ENCODE measurements around the gene SNX32.

Gene SNX32

GRCh38 chr11:65855927-65856363 is 22.2 kb downstream of the SNX32 start:
- H4K20me1 ChIP-seq (ENCODE audit: low read depth, low read length): peaks cover 16% of the 10 kb centered on the region
- H3F3A ChIP-seq (ENCODE audit: insufficient read depth): peaks cover 34% of the 10 kb centered on the region
- peaks cover 31% of the 10 kb centered on the region for H3K79me2 ChIP-seq (ENCODE audit: insufficient read depth, low read length)
- peak overlapping the region; percentile 66 for H3K4me3 ChIP-seq (ENCODE audit: insufficient read depth, low read length, poor library complexity, severe bottlenecking)
- peak overlapping the region; percentile 97 for H3K9ac ChIP-seq (ENCODE audit: low read length)
- no peak overlapping the region for H2AFZ ChIP-seq (ENCODE audit: low read depth, low read length, severe bottlenecking)
- peaks cover 24% of the 10 kb centered on the region for H3K36me3 ChIP-seq (ENCODE audit: low read length)
- H3K9me2 ChIP-seq (replicated peaks; ENCODE audit: insufficient read depth, low read length): no peaks in the 10 kb centered on the region
- H3K27me3 ChIP-seq (ENCODE audit: low read length): no peaks in the 10 kb centered on the region
- no peak overlapping the region for H3K27ac ChIP-seq (ENCODE audit: low read depth, low read length)
- TF ChIP-seq EZH2phosphoT487 (conservative IDR thresholded peaks at IDR 0.05; ENCODE audit: low read length) (no peak), CTCF (IDR thresholded peaks at IDR 0.05; ENCODE audit: insufficient read depth, low read length, poor library complexity, severe bottlenecking) (no peak)
- H3K9me3 ChIP-seq (ENCODE audit: insufficient read depth, low read length): no peaks in the 10 kb centered on the region
- H3K4me2 ChIP-seq (ENCODE audit: low read depth, low read length, poor library complexity, severe bottlenecking): peak overlapping the region; percentile 86

GRCh38 chr11:65856689-65857499 is 23.1 kb downstream of the SNX32 start:
- Histone ChIP-seq H3K9me2 (replicated peaks; ENCODE audit: insufficient read depth, low read length) (no peaks in the 10 kb centered on the region), H3K9ac (ENCODE audit: low read length) (peak overlapping the region; percentile 97), H3K27me3 (ENCODE audit: low read length) (no peaks in the 10 kb centered on the region), H3K4me2 (ENCODE audit: low read depth, low read length, poor library complexity, severe bottlenecking) (peak overlapping the region; percentile 86), H2AFZ (ENCODE audit: low read depth, low read length, severe bottlenecking) (no peak overlapping the region), H3K27ac (ENCODE audit: low read depth, low read length) (peak overlapping the region; percentile 90), H4K20me1 (ENCODE audit: low read depth, low read length) (peaks cover 16% of the 10 kb centered on the region), H3K4me3 (ENCODE audit: insufficient read depth, low read length, poor library complexity, severe bottlenecking) (peak overlapping the region; percentile 66), H3F3A (ENCODE audit: insufficient read depth) (peaks cover 34% of the 10 kb centered on the region), H3K79me2 (ENCODE audit: insufficient read depth, low read length) (peaks cover 41% of the 10 kb centered on the region), H3K9me3 (ENCODE audit: insufficient read depth, low read length) (no peaks in the 10 kb centered on the region), H3K36me3 (ENCODE audit: low read length) (peaks cover 24% of the 10 kb centered on the region)
- no peak for TF ChIP-seq CTCF (IDR thresholded peaks at IDR 0.05; ENCODE audit: insufficient read depth, low read length, poor library complexity, severe bottlenecking)
- TF ChIP-seq EZH2phosphoT487 (conservative IDR thresholded peaks at IDR 0.05; ENCODE audit: low read length): no peak

- peaks cover 45% of the 10 kb centered on the region for H3K79me2 ChIP-seq (ENCODE audit: insufficient read depth, low read length)
- peak overlapping the region; percentile 66 for H3K4me3 ChIP-seq (ENCODE audit: insufficient read depth, low read length, poor library complexity, severe bottlenecking)
- peaks cover 16% of the 10 kb centered on the region for H4K20me1 ChIP-seq (ENCODE audit: low read depth, low read length)
- TF ChIP-seq CTCF (IDR thresholded peaks at IDR 0.05; ENCODE audit: insufficient read depth, low read length, poor library complexity, severe bottlenecking) (no peak), EZH2phosphoT487 (conservative IDR thresholded peaks at IDR 0.05; ENCODE audit: low read length) (no peak)
- peaks cover 29% of the 10 kb centered on the region for H3F3A ChIP-seq (ENCODE audit: insufficient read depth)
- peak overlapping the region; percentile 97 for H3K9ac ChIP-seq (ENCODE audit: low read length)
- no peaks in the 10 kb centered on the region for H3K27me3 ChIP-seq (ENCODE audit: low read length)
- H3K9me3 ChIP-seq (ENCODE audit: insufficient read depth, low read length): no peaks in the 10 kb centered on the region
- peak overlapping the region; percentile 86 for H3K4me2 ChIP-seq (ENCODE audit: low read depth, low read length, poor library complexity, severe bottlenecking)
- H3K27ac ChIP-seq (ENCODE audit: low read depth, low read length): peak overlapping the region; percentile 90
- no peak overlapping the region for H2AFZ ChIP-seq (ENCODE audit: low read depth, low read length, severe bottlenecking)
- peaks cover 24% of the 10 kb centered on the region for H3K36me3 ChIP-seq (ENCODE audit: low read length)
- H3K9me2 ChIP-seq (replicated peaks; ENCODE audit: insufficient read depth, low read length): no peaks in the 10 kb centered on the region
Measured at GRCh38 chr11:65857500-65857852, 23.7 kb downstream of the SNX32 start.

All from SU-DHL-6 (cell line).